Caco-2 (cell line): ENCODE data around the gene NDUFC1. TPM values are rescaled to one million over a fixed set of nuclear protein-coding genes. Genes with fewer than 3 reads are reported as not detected.

Experiments
- BruUV-seq: library from RNA; stranded (reverse); fragments of 400-500 nt; replicated peaks from 2 replicates; lab custom pipeline; 2021; lab: Mats Ljungman, UMichigan
- CTCF ChIA-PET: fragments of 300-600 bp; sonication (Branson Sonifier 250); formaldehyde crosslinking; loops from one replicate; lab custom pipeline; 2022; ENCODE audit warnings: antibody characterized with exemption; lab: Charles Lee
- POLR2A ChIA-PET: fragments of 300-600 bp; sonication (Branson Sonifier 250); formaldehyde crosslinking; loops from one replicate; lab custom pipeline; 2022; ENCODE audit warnings: antibody characterized with exemption; lab: Charles Lee
- DNase-seq, 2 experiments: peaks; one replicate each; pipeline versions ENCODE4 v3.0.0 to v3.0.0-alpha.2; 2020 to 2022
- H3K27me3 ChIP-seq: replicated peaks from 2 replicates; pipeline ENCODE4 v1.6.0; 2011; ENCODE audit warnings: low read length; ENCODE audit not compliant: control insufficient read depth, insufficient read depth
- H3K36me3 ChIP-seq: 2 replicates; pipeline ENCODE4 v1.5.1; 2011; ENCODE audit warnings: low read length; ENCODE audit not compliant: control insufficient read depth, insufficient read depth
- H3K4me1 ChIP-seq: fragments of 250-450 bp; sonication (Bioruptor Pico); 2 replicates; pipeline ENCODE4 v1.5.1; 2020; ENCODE audit warnings: mild to moderate bottlenecking
- H3K4me3 ChIP-seq: 2 replicates; pipeline ENCODE4 v1.5.1; 2011; ENCODE audit warnings: low read depth, mild to moderate bottlenecking, control low read depth, low read length
- H3K9me3 ChIP-seq: fragments of 250-450 bp; sonication (Bioruptor Pico); 2 replicates; pipeline ENCODE4 v1.5.1; 2020; ENCODE audit warnings: mild to moderate bottlenecking, moderate library complexity
- H3K27ac Mint-ChIP-seq: one replicate; pipeline ENCODE4 v1.8.0; 2022; ENCODE audit warnings: mixed read lengths; ENCODE audit not compliant: unreplicated experiment
- H3K27me3 Mint-ChIP-seq: one replicate; pipeline ENCODE4 v1.8.0; 2022; ENCODE audit warnings: mixed read lengths; ENCODE audit not compliant: insufficient read depth, unreplicated experiment
- H3K36me3 Mint-ChIP-seq: one replicate; pipeline ENCODE4 v1.8.0; 2022; ENCODE audit warnings: mild to moderate bottlenecking, mixed read lengths; ENCODE audit not compliant: insufficient read depth, unreplicated experiment
- H3K4me1 Mint-ChIP-seq: one replicate; pipeline ENCODE4 v1.8.0; 2022; ENCODE audit warnings: low read depth, mixed read lengths; ENCODE audit not compliant: unreplicated experiment
- H3K4me3 Mint-ChIP-seq: one replicate; pipeline ENCODE4 v1.8.0; 2022; ENCODE audit warnings: mild to moderate bottlenecking, moderate library complexity, mixed read lengths; ENCODE audit not compliant: unreplicated experiment
- H3K9me3 Mint-ChIP-seq: one replicate; pipeline ENCODE4 v1.8.0; 2022; ENCODE audit warnings: mixed read lengths; ENCODE audit not compliant: unreplicated experiment
- intact Hi-C: fragments of 100-400 bp; cut with micrococcal nuclease; formaldehyde crosslinking; loops from one replicate; pipeline ENCODE4 v1.10.0; 2022; ENCODE audit not compliant: unreplicated experiment
- total RNA-seq: library from RNA; stranded (reverse); gene quantifications from 2 replicates; pipeline ENCODE4 v1.2.3, GENCODE V29; 2022
- TF ChIP-seq, protein P1 (sequence below), 2 experiments: fragments of 200-600 bp in 1 of 2; IDR thresholded peaks; 1 replicate in 1 of 2; 2 replicates in 1 of 2; pipeline versions ENCODE4 v1.5.1 to v1.8.0; 2011 to 2022; ENCODE audit warnings: antibody characterized with exemption in 1 of 2, control low read depth in 1 of 2, inconsistent platforms in 1 of 2, low read depth in 1 of 2, low read length in 1 of 2, mild to moderate bottlenecking in 1 of 2, moderate library complexity in 1 of 2; ENCODE audit not compliant: insufficient read depth in 1 of 2, severe bottlenecking in 1 of 2, unreplicated experiment in 1 of 2

The NDUFC1 gene
- total RNA-seq, 1 experiment from 2014 or later, result 69.4 TPM

DNA sequence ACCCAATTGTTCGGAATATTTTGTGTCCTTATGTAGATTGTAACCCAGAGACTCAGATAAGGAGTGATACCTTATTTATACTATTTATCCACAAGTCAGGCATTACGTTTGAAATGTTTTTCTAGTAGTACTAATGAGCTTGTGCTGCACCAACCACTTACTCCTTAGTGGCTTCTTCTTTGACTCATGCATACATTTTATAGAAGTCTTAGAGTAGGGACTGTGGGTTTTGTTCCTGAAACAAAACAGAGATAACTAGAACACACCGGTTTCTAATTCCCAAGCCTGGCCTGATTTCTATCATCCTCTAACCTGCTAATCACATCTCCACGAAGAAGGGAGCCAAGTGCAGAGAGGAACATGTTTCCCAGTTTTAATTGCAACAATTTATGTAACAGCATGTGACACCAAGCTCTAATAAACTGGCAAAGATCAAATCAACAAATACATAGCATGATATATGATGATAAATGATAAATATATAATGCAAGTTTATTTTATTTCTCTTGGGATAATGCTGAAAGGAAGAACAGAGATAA lies 54.5 kb downstream of the NDUFC1 start:
- no peak for DNase-seq
- ChIA-PET CTCF (interaction anchor here (0.7 kb wide), 1 partner anchor 97 kb away, joined by 3 read pairs; no protein-coding TSS in a partner anchor), POLR2A (no interaction called here)
- Mint-ChIP-seq H3K4me1 (no peaks in the 10 kb centered on the region), H3K4me3 (no peak overlapping the region), H3K9me3 (no peaks in the 10 kb centered on the region), H3K27ac (no peak overlapping the region), H3K36me3 (no peaks in the 10 kb centered on the region), H3K27me3 (no peaks in the 10 kb centered on the region)
- Histone ChIP-seq H3K4me3 (no peak overlapping the region), H3K9me3 (no peaks in the 10 kb centered on the region), H3K36me3 (no peaks in the 10 kb centered on the region), H3K4me1 (peaks cover 8% of the 10 kb centered on the region; the same call in 1 of the 2 replicates), H3K27me3 (no peaks in the 10 kb centered on the region)
- TF ChIP-seq, protein P1, sequence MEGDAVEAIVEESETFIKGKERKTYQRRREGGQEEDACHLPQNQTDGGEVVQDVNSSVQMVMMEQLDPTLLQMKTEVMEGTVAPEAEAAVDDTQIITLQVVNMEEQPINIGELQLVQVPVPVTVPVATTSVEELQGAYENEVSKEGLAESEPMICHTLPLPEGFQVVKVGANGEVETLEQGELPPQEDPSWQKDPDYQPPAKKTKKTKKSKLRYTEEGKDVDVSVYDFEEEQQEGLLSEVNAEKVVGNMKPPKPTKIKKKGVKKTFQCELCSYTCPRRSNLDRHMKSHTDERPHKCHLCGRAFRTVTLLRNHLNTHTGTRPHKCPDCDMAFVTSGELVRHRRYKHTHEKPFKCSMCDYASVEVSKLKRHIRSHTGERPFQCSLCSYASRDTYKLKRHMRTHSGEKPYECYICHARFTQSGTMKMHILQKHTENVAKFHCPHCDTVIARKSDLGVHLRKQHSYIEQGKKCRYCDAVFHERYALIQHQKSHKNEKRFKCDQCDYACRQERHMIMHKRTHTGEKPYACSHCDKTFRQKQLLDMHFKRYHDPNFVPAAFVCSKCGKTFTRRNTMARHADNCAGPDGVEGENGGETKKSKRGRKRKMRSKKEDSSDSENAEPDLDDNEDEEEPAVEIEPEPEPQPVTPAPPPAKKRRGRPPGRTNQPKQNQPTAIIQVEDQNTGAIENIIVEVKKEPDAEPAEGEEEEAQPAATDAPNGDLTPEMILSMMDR (IDR thresholded peaks at IDR 0.05; ENCODE audit: insufficient read depth in 1 of 2, low read depth in 1 of 2, low read length in 1 of 2, severe bottlenecking in 1 of 2, unreplicated experiment in 1 of 2), result no peak
- no TSS peak for BruUV-seq
- intact Hi-C loops, result no loop called here

DNA sequence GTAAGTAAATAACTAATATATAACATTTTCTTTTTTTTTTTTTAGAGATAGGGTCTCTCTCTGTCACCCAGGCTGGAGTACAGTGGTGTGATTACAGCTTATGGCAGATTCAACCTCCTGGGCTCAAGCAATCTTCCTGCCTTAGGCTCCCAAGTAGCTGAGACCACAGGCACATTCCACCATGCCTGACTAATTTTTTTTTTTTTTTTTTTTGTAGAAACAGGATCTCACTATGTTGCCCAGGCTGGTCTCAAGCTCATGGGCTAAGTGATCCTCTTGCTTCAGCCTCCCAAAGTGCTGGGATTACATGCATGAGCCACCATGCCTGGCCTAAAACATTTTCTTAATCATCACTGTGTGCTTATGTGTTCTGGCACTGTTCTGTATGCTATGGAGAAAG lies 55.0 kb downstream of the NDUFC1 start:
- POLR2A ChIA-PET, result no interaction called here
- DNase-seq, result no peak

DNA sequence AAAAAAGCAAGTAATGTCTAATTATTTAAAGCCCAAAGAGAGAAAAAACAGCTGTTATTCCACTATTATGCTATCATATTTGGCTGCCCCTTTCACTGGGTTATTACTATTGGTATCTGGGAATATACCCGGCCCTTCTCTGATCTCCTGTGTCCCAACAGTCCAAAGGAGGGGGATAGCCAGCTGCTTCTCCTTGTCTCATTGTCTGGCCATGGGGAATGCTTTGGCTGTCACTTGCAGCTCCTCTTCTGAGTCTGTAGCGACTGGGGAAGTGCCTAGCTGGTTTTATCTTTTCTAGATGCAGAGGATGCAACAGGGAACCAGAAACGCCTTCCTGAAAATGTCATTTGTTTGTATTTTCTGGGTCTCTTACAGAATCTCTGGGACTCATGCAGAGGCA lies 56.1 kb downstream of the NDUFC1 start:
- intact Hi-C loops, result no loop called here
- Histone ChIP-seq H3K4me1 (peaks cover 8% of the 10 kb centered on the region; the same call in 1 of the 2 replicates), H3K27me3 (no peaks in the 10 kb centered on the region), H3K4me3 (no peak overlapping the region), H3K36me3 (no peaks in the 10 kb centered on the region), H3K9me3 (no peaks in the 10 kb centered on the region)
- no peak for DNase-seq
- H3K9me3 Mint-ChIP-seq, result no peaks in the 10 kb centered on the region
- CTCF ChIA-PET, result interaction anchor here (0.5 kb wide), 1 partner anchor 52 kb away, joined by 3 read pairs; no protein-coding TSS in a partner anchor
- no peak overlapping the region for H3K27ac Mint-ChIP-seq
- TF ChIP-seq, protein P1 (IDR thresholded peaks at IDR 0.05; ENCODE audit: insufficient read depth in 1 of 2, low read depth in 1 of 2, low read length in 1 of 2, severe bottlenecking in 1 of 2, unreplicated experiment in 1 of 2), result no peak
- no peaks in the 10 kb centered on the region for H3K4me1 Mint-ChIP-seq
- no TSS peak for BruUV-seq
- H3K27me3 Mint-ChIP-seq, result no peaks in the 10 kb centered on the region
- POLR2A ChIA-PET, result no interaction called here
- no peaks in the 10 kb centered on the region for H3K36me3 Mint-ChIP-seq
- H3K4me3 Mint-ChIP-seq, result no peak overlapping the region

More for the DNA sequence above, 55.0 kb downstream of the NDUFC1 start:
- Mint-ChIP-seq H3K4me1 (no peaks in the 10 kb centered on the region), H3K27me3 (no peaks in the 10 kb centered on the region), H3K27ac (no peak overlapping the region), H3K4me3 (no peak overlapping the region), H3K36me3 (no peaks in the 10 kb centered on the region), H3K9me3 (no peaks in the 10 kb centered on the region)
- TF ChIP-seq, protein P1 (IDR thresholded peaks at IDR 0.05; ENCODE audit: insufficient read depth in 1 of 2, low read depth in 1 of 2, low read length in 1 of 2, severe bottlenecking in 1 of 2, unreplicated experiment in 1 of 2), result no peak
- no peaks in the 10 kb centered on the region for H3K27me3 ChIP-seq
- H3K9me3 ChIP-seq, result no peaks in the 10 kb centered on the region
- CTCF ChIA-PET, result interaction anchor here (0.7 kb wide), 1 partner anchor 96 kb away, joined by 3 read pairs; no protein-coding TSS in a partner anchor
- no peaks in the 10 kb centered on the region for H3K36me3 ChIP-seq
- H3K4me3 ChIP-seq, result no peak overlapping the region
- no TSS peak for BruUV-seq
- H3K4me1 ChIP-seq, result peaks cover 8% of the 10 kb centered on the region; the same call in 1 of the 2 replicates
- intact Hi-C loops, result no loop called here
